ENCODE measurements around the gene TMEM108. TPM values are rescaled to one million over a fixed set of nuclear protein-coding genes. Genes with fewer than 3 reads are reported as not detected.

The TMEM108 gene
- total RNA-seq, 1 experiment from 2014 or later: not detected

DNA sequence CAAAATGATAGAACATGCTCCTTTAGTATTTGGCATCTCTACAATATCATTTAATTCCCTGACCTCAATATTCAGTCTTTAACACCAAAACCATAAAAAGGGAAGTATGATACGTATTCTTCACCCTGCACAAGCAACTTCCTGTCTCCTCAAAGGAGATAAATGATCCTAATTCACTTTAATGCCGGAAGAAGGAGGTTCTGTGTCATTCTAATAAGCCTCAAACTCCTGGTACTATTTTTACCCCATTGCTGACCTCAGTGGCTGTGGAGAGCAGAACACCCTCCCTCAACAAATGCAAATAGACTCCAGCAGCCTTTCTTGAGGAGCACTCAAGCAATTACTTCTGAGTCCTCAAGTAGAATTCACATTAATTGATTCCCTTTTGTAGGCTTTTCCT lies 173.3 kb downstream of the TMEM108 start:
- no peaks in the 10 kb centered on the region for H3K36me3 ChIP-seq (ENCODE audit: control insufficient read depth in 1 of 2, insufficient read depth in 2 of 2, low read length in 2 of 2)
- BruUV-seq (replicated peaks): no TSS peak
- no peaks in the 10 kb centered on the region for H4K20me1 ChIP-seq (ENCODE audit: insufficient read depth)
- ChIA-PET CTCF (no interaction called here), POLR2A (no interaction called here), RAD21 (ENCODE audit: low non-redundant PET in 1 of 2, low total read pairs in 2 of 2, uncharacterized antibody in 2 of 2, unreplicated experiment in 2 of 2) (no interaction called here)
- H3K9me3 ChIP-seq (ENCODE audit: control insufficient read depth in 1 of 2, insufficient read depth in 1 of 2, low read depth in 1 of 2, low read length in 2 of 2): no peaks in the 10 kb centered on the region
- no peaks in the 10 kb centered on the region for H3K4me1 ChIP-seq (ENCODE audit: control insufficient read depth in 1 of 2, insufficient read depth in 2 of 2, low read length in 2 of 2)
- no peak overlapping the region for H3K4me2 ChIP-seq (ENCODE audit: low read length)
- no peak overlapping the region for H3K27ac ChIP-seq (ENCODE audit: low read depth, low read length)
- no peak overlapping the region for H3K9ac ChIP-seq (ENCODE audit: low read length)
- H3K27me3 ChIP-seq (ENCODE audit: insufficient read depth, low read length): peaks cover 29% of the 10 kb centered on the region; the same call in 1 of the 2 replicates
- DNase-seq (ENCODE audit: low read depth, low spot score) (no peak), ATAC-seq (no peak)
- H3K9me2 ChIP-seq (ENCODE audit: insufficient read depth): no peaks in the 10 kb centered on the region
- H3K4me3 ChIP-seq (replicated peaks in 1 of 2; ENCODE audit: low read depth in 1 of 2, low read length in 2 of 2): no peak overlapping the region
- H2AFZ ChIP-seq (ENCODE audit: low read depth, low read length, poor library complexity, severe bottlenecking): no peak overlapping the region
- intact Hi-C loops (cut with micrococcal nuclease): no loop called here
- no peaks in the 10 kb centered on the region for H3K79me2 ChIP-seq (ENCODE audit: insufficient read depth, low read length)
- TF ChIP-seq SIN3A (IDR thresholded peaks at IDR 0.05; ENCODE audit: low read depth): no peak
- TF ChIP-seq CBX3 (IDR thresholded peaks at IDR 0.05; ENCODE audit: low read depth): no peak
- no peak for TF ChIP-seq ZFX (IDR thresholded peaks at IDR 0.05)
- no peak for TF ChIP-seq EGR1 (IDR thresholded peaks at IDR 0.05; ENCODE audit: low read depth)
- no peak for TF ChIP-seq ZNF274 (IDR thresholded peaks at IDR 0.05; ENCODE audit: low read depth, low read length)

DNA sequence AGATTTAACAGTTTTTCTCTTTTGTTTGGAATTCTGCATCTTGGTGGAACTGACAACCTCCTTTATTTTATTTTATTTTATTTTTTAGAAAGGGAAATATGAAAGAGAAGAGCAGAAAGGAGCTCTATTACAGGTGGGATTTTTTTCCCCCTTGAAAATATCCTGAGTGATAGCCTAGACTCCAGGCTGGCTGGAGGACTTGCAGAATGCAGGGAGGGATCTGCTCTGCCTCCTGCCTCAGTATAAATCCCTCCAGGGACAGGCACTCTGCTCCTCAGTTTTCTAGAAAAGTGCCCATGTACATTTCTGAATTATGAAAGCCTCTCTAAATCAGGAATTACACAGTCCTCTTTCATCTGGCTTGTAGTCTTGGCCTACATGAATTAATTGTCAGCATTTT lies 173.7 kb downstream of the TMEM108 start:
- no peak overlapping the region for H3K4me2 ChIP-seq (ENCODE audit: low read length)
- no peaks in the 10 kb centered on the region for H3K4me1 ChIP-seq (ENCODE audit: control insufficient read depth in 1 of 2, insufficient read depth in 2 of 2, low read length in 2 of 2)

More for the DNA sequence above, 173.7 kb downstream of the TMEM108 start:
- H2AFZ ChIP-seq (ENCODE audit: low read depth, low read length, poor library complexity, severe bottlenecking): no peak overlapping the region
- no peak overlapping the region for H3K27ac ChIP-seq (ENCODE audit: low read depth, low read length)
- no peak overlapping the region for H3K9ac ChIP-seq (ENCODE audit: low read length)
- no TSS peak for BruUV-seq (replicated peaks)
- peaks cover 25% of the 10 kb centered on the region; the same call in 1 of the 2 replicates for H3K27me3 ChIP-seq (ENCODE audit: insufficient read depth, low read length)
- H3K9me2 ChIP-seq (ENCODE audit: insufficient read depth): no peaks in the 10 kb centered on the region
- no peaks in the 10 kb centered on the region for H3K79me2 ChIP-seq (ENCODE audit: insufficient read depth, low read length)
- ChIA-PET CTCF (no interaction called here), RAD21 (ENCODE audit: low non-redundant PET in 1 of 2, low total read pairs in 2 of 2, uncharacterized antibody in 2 of 2, unreplicated experiment in 2 of 2) (no interaction called here), POLR2A (no interaction called here)
- ATAC-seq: no peak
- no peak overlapping the region for H3K4me3 ChIP-seq (replicated peaks in 1 of 2; ENCODE audit: low read depth in 1 of 2, low read length in 2 of 2)
- TF ChIP-seq FOSL1 (IDR thresholded peaks at IDR 0.05; ENCODE audit: low read depth) (no peak), SP1 (IDR thresholded peaks at IDR 0.05; ENCODE audit: low read depth) (no peak), JUND (IDR thresholded peaks at IDR 0.05) (no peak), YY1 (IDR thresholded peaks at IDR 0.05; ENCODE audit: extremely low read depth, insufficient replicate concordance, low read depth, low read length) (no peak), CEBPB (IDR thresholded peaks at IDR 0.05; ENCODE audit: low read depth) (no peak), EZH2phosphoT487 (IDR thresholded peaks at IDR 0.05; ENCODE audit: borderline replicate concordance) (no peak), RAD21 (IDR thresholded peaks at IDR 0.05; ENCODE audit: low read depth) (no peak), MAX (IDR thresholded peaks at IDR 0.05) (no peak), EZH2 (IDR thresholded peaks at IDR 0.05) (no peak), POLR2AphosphoS5 (IDR thresholded peaks at IDR 0.05; ENCODE audit: low read depth, low read length) (no peak), SRF (IDR thresholded peaks at IDR 0.05; ENCODE audit: low read depth) (no peak), POLR2A (IDR thresholded peaks at IDR 0.05; ENCODE audit: borderline replicate concordance, extremely low read depth, insufficient read depth, insufficient read length) (no peak), EGR1 (IDR thresholded peaks at IDR 0.05; ENCODE audit: low read depth) (no peak), ZNF274 (IDR thresholded peaks at IDR 0.05; ENCODE audit: low read depth, low read length) (no peak), ZBTB33 (IDR thresholded peaks at IDR 0.05; ENCODE audit: extremely low read depth, insufficient replicate concordance, low read length) (no peak)
- TF ChIP-seq, protein P1, sequence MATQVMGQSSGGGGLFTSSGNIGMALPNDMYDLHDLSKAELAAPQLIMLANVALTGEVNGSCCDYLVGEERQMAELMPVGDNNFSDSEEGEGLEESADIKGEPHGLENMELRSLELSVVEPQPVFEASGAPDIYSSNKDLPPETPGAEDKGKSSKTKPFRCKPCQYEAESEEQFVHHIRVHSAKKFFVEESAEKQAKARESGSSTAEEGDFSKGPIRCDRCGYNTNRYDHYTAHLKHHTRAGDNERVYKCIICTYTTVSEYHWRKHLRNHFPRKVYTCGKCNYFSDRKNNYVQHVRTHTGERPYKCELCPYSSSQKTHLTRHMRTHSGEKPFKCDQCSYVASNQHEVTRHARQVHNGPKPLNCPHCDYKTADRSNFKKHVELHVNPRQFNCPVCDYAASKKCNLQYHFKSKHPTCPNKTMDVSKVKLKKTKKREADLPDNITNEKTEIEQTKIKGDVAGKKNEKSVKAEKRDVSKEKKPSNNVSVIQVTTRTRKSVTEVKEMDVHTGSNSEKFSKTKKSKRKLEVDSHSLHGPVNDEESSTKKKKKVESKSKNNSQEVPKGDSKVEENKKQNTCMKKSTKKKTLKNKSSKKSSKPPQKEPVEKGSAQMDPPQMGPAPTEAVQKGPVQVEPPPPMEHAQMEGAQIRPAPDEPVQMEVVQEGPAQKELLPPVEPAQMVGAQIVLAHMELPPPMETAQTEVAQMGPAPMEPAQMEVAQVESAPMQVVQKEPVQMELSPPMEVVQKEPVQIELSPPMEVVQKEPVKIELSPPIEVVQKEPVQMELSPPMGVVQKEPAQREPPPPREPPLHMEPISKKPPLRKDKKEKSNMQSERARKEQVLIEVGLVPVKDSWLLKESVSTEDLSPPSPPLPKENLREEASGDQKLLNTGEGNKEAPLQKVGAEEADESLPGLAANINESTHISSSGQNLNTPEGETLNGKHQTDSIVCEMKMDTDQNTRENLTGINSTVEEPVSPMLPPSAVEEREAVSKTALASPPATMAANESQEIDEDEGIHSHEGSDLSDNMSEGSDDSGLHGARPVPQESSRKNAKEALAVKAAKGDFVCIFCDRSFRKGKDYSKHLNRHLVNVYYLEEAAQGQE (IDR thresholded peaks at IDR 0.05; ENCODE audit: low read depth): no peak
- no peak for DNase-seq (ENCODE audit: low read depth, low spot score)
- no peaks in the 10 kb centered on the region for H3K36me3 ChIP-seq (ENCODE audit: control insufficient read depth in 1 of 2, insufficient read depth in 2 of 2, low read length in 2 of 2)
- intact Hi-C loops (cut with micrococcal nuclease): no loop called here
- H4K20me1 ChIP-seq (ENCODE audit: insufficient read depth): no peaks in the 10 kb centered on the region
- no peaks in the 10 kb centered on the region for H3K9me3 ChIP-seq (ENCODE audit: control insufficient read depth in 1 of 2, insufficient read depth in 1 of 2, low read depth in 1 of 2, low read length in 2 of 2)
